ENCODE data around the gene CD46.
"Not testable (repeated sequence)": the region's sequence is repeated elsewhere in the genome, so short reads cannot be mapped to it uniquely, and the experiment has no call there.

The CD46 gene

GRCh38 chr1:207766569-207766968 lies 14.7 kb downstream of the CD46 start:
- Histone ChIP-seq H3K27ac (ENCODE audit: insufficient read depth, low read length, poor library complexity, severe bottlenecking) (no peak overlapping the region), H3K4me3 (ENCODE audit: insufficient read depth, low read depth, low read length, poor library complexity, severe bottlenecking) (no peak overlapping the region), H3K9me3 (ENCODE audit: control insufficient read depth, low read length) (no peaks in the 10 kb centered on the region), H3K4me1 (ENCODE audit: control insufficient read depth, insufficient read depth, low read length, poor library complexity, severe bottlenecking) (no peaks in the 10 kb centered on the region), H3K36me3 (ENCODE audit: control insufficient read depth, insufficient read depth, low read length) (peaks cover 26% of the 10 kb centered on the region), H3K27me3 (replicated peaks; ENCODE audit: control insufficient read depth, insufficient read depth, low read length, poor library complexity, severe bottlenecking) (no peaks in the 10 kb centered on the region)
- DNase-seq, result no peak

GRCh38 chr1:207770514-207770913 lies 18.7 kb downstream of the CD46 start:
- not testable (repeated sequence) for H3K27me3 ChIP-seq (replicated peaks; ENCODE audit: control insufficient read depth, insufficient read depth, low read length, poor library complexity, severe bottlenecking); H3K4me1 ChIP-seq (ENCODE audit: control insufficient read depth, insufficient read depth, low read length, poor library complexity, severe bottlenecking); H3K4me3 ChIP-seq (ENCODE audit: insufficient read depth, low read depth, low read length, poor library complexity, severe bottlenecking); H3K9me3 ChIP-seq (ENCODE audit: control insufficient read depth, low read length); DNase-seq; H3K27ac ChIP-seq (ENCODE audit: insufficient read depth, low read length, poor library complexity, severe bottlenecking)
- H3K36me3 ChIP-seq (ENCODE audit: control insufficient read depth, insufficient read depth, low read length), result peaks cover 16% of the 10 kb centered on the region

DNA sequence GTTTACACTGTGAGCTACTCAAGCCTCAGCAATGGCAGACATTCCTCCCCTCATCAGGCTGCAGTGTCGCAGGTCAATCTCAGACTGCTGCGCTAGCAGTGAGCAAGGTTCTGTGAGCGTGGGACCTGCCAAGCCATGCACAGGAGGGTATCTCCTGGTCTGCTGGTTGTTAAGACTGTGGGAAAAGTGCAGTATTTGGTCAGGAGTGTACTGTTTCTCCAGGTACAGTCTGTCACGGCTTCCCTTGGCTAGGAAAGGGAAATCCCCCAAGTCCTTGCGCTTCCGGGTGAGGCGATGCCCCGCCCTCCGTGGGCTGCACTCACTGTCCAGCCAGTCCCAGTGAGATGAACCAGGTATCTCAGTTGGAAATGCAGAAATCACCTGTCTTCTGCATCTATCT lies 24.2 kb downstream of the CD46 start:
- not testable (repeated sequence) for DNase-seq; H3K9me3 ChIP-seq (ENCODE audit: control insufficient read depth, low read length); H3K4me1 ChIP-seq (ENCODE audit: control insufficient read depth, insufficient read depth, low read length, poor library complexity, severe bottlenecking); H3K4me3 ChIP-seq (ENCODE audit: insufficient read depth, low read depth, low read length, poor library complexity, severe bottlenecking); H3K27ac ChIP-seq (ENCODE audit: insufficient read depth, low read length, poor library complexity, severe bottlenecking); H3K36me3 ChIP-seq (ENCODE audit: control insufficient read depth, insufficient read depth, low read length); H3K27me3 ChIP-seq (replicated peaks; ENCODE audit: control insufficient read depth, insufficient read depth, low read length, poor library complexity, severe bottlenecking)

GRCh38 chr1:207777412-207777811 lies 25.6 kb downstream of the CD46 start:
- not testable (repeated sequence) for H3K4me3 ChIP-seq (ENCODE audit: insufficient read depth, low read depth, low read length, poor library complexity, severe bottlenecking); H3K27ac ChIP-seq (ENCODE audit: insufficient read depth, low read length, poor library complexity, severe bottlenecking); H3K9me3 ChIP-seq (ENCODE audit: control insufficient read depth, low read length); H3K27me3 ChIP-seq (replicated peaks; ENCODE audit: control insufficient read depth, insufficient read depth, low read length, poor library complexity, severe bottlenecking); H3K4me1 ChIP-seq (ENCODE audit: control insufficient read depth, insufficient read depth, low read length, poor library complexity, severe bottlenecking); H3K36me3 ChIP-seq (ENCODE audit: control insufficient read depth, insufficient read depth, low read length); DNase-seq

DNA sequence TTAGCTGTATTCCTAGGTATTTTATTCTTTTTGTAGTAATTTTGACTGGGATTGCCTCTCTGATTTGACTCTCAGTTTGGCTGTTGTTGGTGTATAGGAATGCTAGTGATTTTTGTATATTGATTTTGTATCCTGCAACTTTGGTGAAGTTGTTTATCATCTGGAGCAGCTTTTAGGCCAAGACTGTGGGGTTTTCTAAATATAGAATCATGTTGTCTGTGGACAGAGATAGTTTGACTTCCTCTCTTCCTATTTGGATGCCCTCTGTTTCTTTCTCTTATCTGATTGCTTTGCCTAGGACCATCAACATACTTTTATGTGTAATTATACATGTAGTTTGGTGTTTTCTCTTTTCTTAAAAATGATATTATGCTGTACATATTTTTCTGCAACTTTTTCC lies 27.2 kb downstream of the CD46 start:
- Histone ChIP-seq H3K27ac (ENCODE audit: insufficient read depth, low read length, poor library complexity, severe bottlenecking) (no peak overlapping the region), H3K4me3 (ENCODE audit: insufficient read depth, low read depth, low read length, poor library complexity, severe bottlenecking) (no peak overlapping the region), H3K27me3 (replicated peaks; ENCODE audit: control insufficient read depth, insufficient read depth, low read length, poor library complexity, severe bottlenecking) (no peaks in the 10 kb centered on the region), H3K4me1 (ENCODE audit: control insufficient read depth, insufficient read depth, low read length, poor library complexity, severe bottlenecking) (no peaks in the 10 kb centered on the region), H3K36me3 (ENCODE audit: control insufficient read depth, insufficient read depth, low read length) (peaks cover 7% of the 10 kb centered on the region), H3K9me3 (ENCODE audit: control insufficient read depth, low read length) (no peaks in the 10 kb centered on the region)
- DNase-seq, result no peak

DNA sequence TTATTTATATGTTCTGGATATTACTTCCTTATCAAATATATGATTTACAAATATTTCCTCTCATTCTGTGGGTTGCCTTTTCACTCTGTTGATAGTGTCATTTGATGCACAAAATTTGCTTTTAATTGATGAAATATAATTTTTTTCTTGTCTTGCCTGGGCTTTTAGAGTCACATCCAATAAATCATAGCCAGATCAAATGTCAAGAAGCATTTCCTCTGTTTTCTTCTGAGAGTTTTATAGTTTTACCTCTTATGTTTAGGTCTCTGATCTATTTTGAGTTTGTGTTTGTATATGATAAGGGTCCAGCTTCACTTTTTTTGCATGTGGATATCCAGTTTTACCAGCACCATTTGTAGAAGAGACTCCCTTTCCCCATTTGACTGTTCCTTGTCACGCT lies 29.5 kb downstream of the CD46 start:
- H3K4me1 ChIP-seq (ENCODE audit: control insufficient read depth, insufficient read depth, low read length, poor library complexity, severe bottlenecking), result no peaks in the 10 kb centered on the region
- no peak for DNase-seq
- H3K36me3 ChIP-seq (ENCODE audit: control insufficient read depth, insufficient read depth, low read length), result peaks cover 14% of the 10 kb centered on the region
- H3K4me3 ChIP-seq (ENCODE audit: insufficient read depth, low read depth, low read length, poor library complexity, severe bottlenecking), result no peak overlapping the region
- no peak overlapping the region for H3K27ac ChIP-seq (ENCODE audit: insufficient read depth, low read length, poor library complexity, severe bottlenecking)
- H3K9me3 ChIP-seq (ENCODE audit: control insufficient read depth, low read length), result no peaks in the 10 kb centered on the region
- H3K27me3 ChIP-seq (replicated peaks; ENCODE audit: control insufficient read depth, insufficient read depth, low read length, poor library complexity, severe bottlenecking), result no peaks in the 10 kb centered on the region

- no peaks in the 10 kb centered on the region for H3K9me3 ChIP-seq (ENCODE audit: control insufficient read depth, low read length)
- no peak for DNase-seq
- peaks cover 24% of the 10 kb centered on the region for H3K36me3 ChIP-seq (ENCODE audit: control insufficient read depth, insufficient read depth, low read length)
- no peaks in the 10 kb centered on the region for H3K4me1 ChIP-seq (ENCODE audit: control insufficient read depth, insufficient read depth, low read length, poor library complexity, severe bottlenecking)
- no peaks in the 10 kb centered on the region for H3K27me3 ChIP-seq (replicated peaks; ENCODE audit: control insufficient read depth, insufficient read depth, low read length, poor library complexity, severe bottlenecking)
- no peak overlapping the region for H3K27ac ChIP-seq (ENCODE audit: insufficient read depth, low read length, poor library complexity, severe bottlenecking)
- no peak overlapping the region for H3K4me3 ChIP-seq (ENCODE audit: insufficient read depth, low read depth, low read length, poor library complexity, severe bottlenecking)
These were observed 35.9 kb downstream of the CD46 start for GRCh38 chr1:207787776-207788175.

DNA sequence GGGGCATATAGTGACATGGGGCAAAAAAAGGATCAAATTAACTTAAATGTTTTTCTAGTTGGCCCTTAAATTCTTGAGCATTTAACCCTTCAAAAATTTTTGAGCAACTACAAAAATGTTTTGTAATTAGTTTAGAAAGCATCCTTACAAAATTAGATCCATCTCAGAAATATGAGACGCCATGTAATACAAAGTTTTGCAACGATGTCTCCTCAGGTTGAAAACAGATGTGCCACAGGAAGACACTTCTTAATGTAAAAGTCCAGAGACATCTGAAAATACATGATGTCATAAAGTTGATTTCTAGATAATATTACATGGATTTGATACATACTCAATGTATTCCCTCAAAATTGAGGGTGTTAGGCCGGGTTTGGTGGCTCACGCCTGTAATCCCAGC lies 37.5 kb downstream of the CD46 start:
- no peaks in the 10 kb centered on the region for H3K9me3 ChIP-seq (ENCODE audit: control insufficient read depth, low read length)
- H3K4me3 ChIP-seq (ENCODE audit: insufficient read depth, low read depth, low read length, poor library complexity, severe bottlenecking), result no peak overlapping the region
- H3K4me1 ChIP-seq (ENCODE audit: control insufficient read depth, insufficient read depth, low read length, poor library complexity, severe bottlenecking), result no peaks in the 10 kb centered on the region
- H3K36me3 ChIP-seq (ENCODE audit: control insufficient read depth, insufficient read depth, low read length), result peaks cover 29% of the 10 kb centered on the region
- no peak for DNase-seq
- H3K27ac ChIP-seq (ENCODE audit: insufficient read depth, low read length, poor library complexity, severe bottlenecking), result no peak overlapping the region
- no peaks in the 10 kb centered on the region for H3K27me3 ChIP-seq (replicated peaks; ENCODE audit: control insufficient read depth, insufficient read depth, low read length, poor library complexity, severe bottlenecking)

DNA sequence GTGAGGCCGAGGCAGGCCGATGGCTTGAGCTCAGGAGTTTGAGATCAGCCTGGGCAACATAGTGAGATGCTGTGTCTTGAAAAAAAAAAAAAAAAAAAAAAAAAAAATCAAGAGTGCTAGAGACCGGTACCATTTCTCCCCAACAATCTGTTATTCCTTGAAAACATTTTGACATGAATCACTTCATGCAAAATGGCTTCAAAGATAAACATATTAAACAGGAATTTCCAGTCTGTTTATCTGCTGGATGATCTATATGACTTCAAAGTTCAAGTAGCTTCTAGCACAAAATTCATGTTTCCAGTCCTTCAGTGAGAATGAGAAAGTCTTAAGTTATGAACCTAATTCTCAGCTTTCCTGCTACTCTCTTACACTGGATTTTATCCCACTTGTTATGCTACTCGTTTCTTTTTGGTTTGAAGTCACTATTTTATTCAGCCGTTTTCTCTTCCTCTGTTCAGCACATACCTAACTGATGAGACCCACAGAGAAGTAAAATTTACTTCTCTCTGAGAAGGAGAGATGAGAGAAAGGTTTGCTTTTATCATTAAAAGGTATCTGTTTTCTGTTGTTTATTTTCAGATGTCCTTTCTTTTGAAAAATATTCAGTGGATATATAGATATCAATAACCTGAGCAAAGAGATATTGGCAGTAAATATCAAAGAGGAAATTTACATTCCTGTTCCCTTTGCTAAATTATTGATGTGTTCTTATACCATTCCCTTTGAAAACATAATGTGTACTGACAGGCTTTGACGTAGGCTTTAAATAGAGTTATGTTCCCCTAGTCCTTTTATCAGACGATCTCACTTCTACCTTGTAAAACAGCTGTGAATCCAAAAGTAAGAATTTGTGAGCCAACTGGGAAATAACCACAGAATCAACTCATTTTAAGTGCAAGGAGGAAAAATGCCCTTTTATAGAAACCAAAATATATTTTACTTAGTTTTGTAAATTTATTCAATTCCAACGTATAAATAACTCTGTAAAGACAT lies 38.2 kb downstream of the CD46 start:
- Histone ChIP-seq H3K4me1 (ENCODE audit: control insufficient read depth, insufficient read depth, low read length, poor library complexity, severe bottlenecking) (no peaks in the 10 kb centered on the region), H3K4me3 (ENCODE audit: insufficient read depth, low read depth, low read length, poor library complexity, severe bottlenecking) (no peak overlapping the region), H3K27me3 (replicated peaks; ENCODE audit: control insufficient read depth, insufficient read depth, low read length, poor library complexity, severe bottlenecking) (no peaks in the 10 kb centered on the region), H3K9me3 (ENCODE audit: control insufficient read depth, low read length) (no peaks in the 10 kb centered on the region), H3K36me3 (ENCODE audit: control insufficient read depth, insufficient read depth, low read length) (peaks cover 26% of the 10 kb centered on the region), H3K27ac (ENCODE audit: insufficient read depth, low read length, poor library complexity, severe bottlenecking) (no peak overlapping the region)
- no peak for DNase-seq

DNA sequence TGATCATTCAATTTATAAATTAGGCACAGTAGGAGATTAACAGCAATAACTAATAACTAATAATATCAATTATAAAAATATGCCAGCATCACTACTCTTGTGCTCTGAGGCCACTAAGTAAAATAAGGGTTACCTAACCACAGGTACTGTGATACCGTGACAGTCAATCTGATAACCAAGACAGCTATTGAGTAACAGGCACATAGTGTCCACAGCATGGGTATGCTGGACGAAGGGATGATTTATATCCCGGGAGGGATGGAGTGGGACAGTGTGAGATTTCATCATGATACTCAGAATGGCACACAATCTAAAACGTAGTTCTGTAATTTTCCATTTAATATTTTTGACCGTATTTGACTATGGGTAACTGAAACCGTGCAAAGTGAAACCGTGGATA lies 39.4 kb downstream of the CD46 start:
- H3K9me3 ChIP-seq (ENCODE audit: control insufficient read depth, low read length), result no peaks in the 10 kb centered on the region
- H3K4me3 ChIP-seq (ENCODE audit: insufficient read depth, low read depth, low read length, poor library complexity, severe bottlenecking), result no peak overlapping the region
- no peak for DNase-seq
- no peak overlapping the region for H3K27ac ChIP-seq (ENCODE audit: insufficient read depth, low read length, poor library complexity, severe bottlenecking)
- H3K36me3 ChIP-seq (ENCODE audit: control insufficient read depth, insufficient read depth, low read length), result peaks cover 26% of the 10 kb centered on the region
- H3K27me3 ChIP-seq (replicated peaks; ENCODE audit: control insufficient read depth, insufficient read depth, low read length, poor library complexity, severe bottlenecking), result no peaks in the 10 kb centered on the region
- no peaks in the 10 kb centered on the region for H3K4me1 ChIP-seq (ENCODE audit: control insufficient read depth, insufficient read depth, low read length, poor library complexity, severe bottlenecking)
